Esophagus muscularis mucosa (tissue), 3 donors: ENCODE measurements around the gene KRT7.

ENCODE experiments used
- POLR2AphosphoS5 ChIP-seq, 2 donors: sonication (generic); formaldehyde crosslinking; IDR thresholded peaks; one replicate each; pipeline ENCODE4 v1.6.1; 2017; ENCODE audit warnings: antibody characterized with exemption in 2 of 2
- TF ChIP-seq, protein P1 (sequence below), 3 experiments: fragments of 200-600 bp in 2 of 3; fragments of 450-650 bp in 1 of 3; sonication (generic) in 2 of 3; IDR thresholded peaks; one replicate each; pipeline ENCODE4 v1.5.1; 2017 to 2019; ENCODE audit warnings: antibody characterized with exemption in 3 of 3, mild to moderate bottlenecking in 2 of 3, moderate library complexity in 1 of 3

DNA sequence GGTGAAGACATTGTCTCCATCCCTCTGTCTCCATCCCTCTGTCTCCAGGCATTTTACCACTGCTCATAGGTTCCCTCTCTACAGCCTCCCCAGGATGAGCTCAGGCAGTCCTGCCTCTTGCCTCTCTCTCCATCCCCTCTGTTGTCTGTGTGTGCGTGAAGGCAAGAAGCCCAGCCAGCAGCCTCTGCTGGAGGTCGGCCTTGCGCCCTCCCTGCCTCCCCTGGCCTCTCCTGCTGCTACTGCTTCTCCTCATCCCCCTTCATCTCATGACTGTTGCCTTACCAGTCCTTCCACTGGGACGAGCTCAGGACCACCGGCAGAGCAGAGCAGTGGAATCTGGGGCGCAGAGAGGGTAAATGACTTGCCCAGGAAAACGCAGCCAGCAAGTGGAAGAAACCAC, 44.4 kb upstream of the KRT7 start:
- TF ChIP-seq, protein P1, sequence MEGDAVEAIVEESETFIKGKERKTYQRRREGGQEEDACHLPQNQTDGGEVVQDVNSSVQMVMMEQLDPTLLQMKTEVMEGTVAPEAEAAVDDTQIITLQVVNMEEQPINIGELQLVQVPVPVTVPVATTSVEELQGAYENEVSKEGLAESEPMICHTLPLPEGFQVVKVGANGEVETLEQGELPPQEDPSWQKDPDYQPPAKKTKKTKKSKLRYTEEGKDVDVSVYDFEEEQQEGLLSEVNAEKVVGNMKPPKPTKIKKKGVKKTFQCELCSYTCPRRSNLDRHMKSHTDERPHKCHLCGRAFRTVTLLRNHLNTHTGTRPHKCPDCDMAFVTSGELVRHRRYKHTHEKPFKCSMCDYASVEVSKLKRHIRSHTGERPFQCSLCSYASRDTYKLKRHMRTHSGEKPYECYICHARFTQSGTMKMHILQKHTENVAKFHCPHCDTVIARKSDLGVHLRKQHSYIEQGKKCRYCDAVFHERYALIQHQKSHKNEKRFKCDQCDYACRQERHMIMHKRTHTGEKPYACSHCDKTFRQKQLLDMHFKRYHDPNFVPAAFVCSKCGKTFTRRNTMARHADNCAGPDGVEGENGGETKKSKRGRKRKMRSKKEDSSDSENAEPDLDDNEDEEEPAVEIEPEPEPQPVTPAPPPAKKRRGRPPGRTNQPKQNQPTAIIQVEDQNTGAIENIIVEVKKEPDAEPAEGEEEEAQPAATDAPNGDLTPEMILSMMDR (IDR thresholded peaks at IDR 0.05): no peak
- TF ChIP-seq POLR2AphosphoS5 (IDR thresholded peaks at IDR 0.05): no peak
